GM18505 (cell line): ENCODE measurements around the gene CHCHD4.

ENCODE experiments used
- ATAC-seq: cut with Tn5 transposase; IDR thresholded peaks from one replicate; pipeline ENCODE4 v1.9.1; 2021; ENCODE audit not compliant: unreplicated experiment
- POLR2A ChIP-seq: IDR thresholded peaks from 4 replicates; pipeline ENCODE4 v1.6.1; 2011; ENCODE audit warnings: borderline replicate concordance; ENCODE audit not compliant: insufficient read depth, insufficient read length; ENCODE audit errors: extremely low read depth

CHCHD4 gene

GRCh38 chr3:14124615-14125192, at the start of gene CHCHD4, which contains the start of gene TMEM43:
Gene CHCHD4, minus strand, starts transcription at chr3:14124870. Its CDS starts 194 bp downstream, at chr3:14124676.
Gene TMEM43, plus strand, starts transcription at chr3:14125052. Its CDS starts 142 bp downstream, at chr3:14125194.
- ATAC-seq: peak; percentile 81
- TF ChIP-seq POLR2A: peak; percentile 50

GRCh38 chr3:14172496-14172895, 47.8 kb upstream of the CHCHD4 start:
- no peak for TF ChIP-seq POLR2A
- ATAC-seq: no peak

- no peak for TF ChIP-seq POLR2A
Measured at GRCh38 chr3:14170531-14171159, 46.0 kb upstream of the CHCHD4 start.

GRCh38 chr3:14169871-14170270, 45.2 kb upstream of the CHCHD4 start:
- TF ChIP-seq POLR2A: no peak
- ATAC-seq: no peak

More at GRCh38 chr3:14170531-14171159, 46.0 kb upstream of the CHCHD4 start:
- ATAC-seq: no peak

GRCh38 chr3:14169435-14169834, 44.8 kb upstream of the CHCHD4 start:
- ATAC-seq: no peak
- no peak for TF ChIP-seq POLR2A

GRCh38 chr3:14166877-14167603, 42.4 kb upstream of the CHCHD4 start:
- no peak for ATAC-seq
- no peak for TF ChIP-seq POLR2A

- no peak for ATAC-seq
- no peak for TF ChIP-seq POLR2A
Measured at GRCh38 chr3:14162178-14162577, 37.5 kb upstream of the CHCHD4 start.

- no peak for ATAC-seq
- no peak for TF ChIP-seq POLR2A
Measured at GRCh38 chr3:14161282-14161681, 36.6 kb upstream of the CHCHD4 start.

- ATAC-seq: no peak
- TF ChIP-seq POLR2A: no peak
Measured at GRCh38 chr3:14159426-14159825, 34.8 kb upstream of the CHCHD4 start.

- TF ChIP-seq POLR2A: no peak
- no peak for ATAC-seq
Measured at GRCh38 chr3:14158370-14158769, 33.7 kb upstream of the CHCHD4 start.

- TF ChIP-seq POLR2A: no peak
- ATAC-seq: no peak
Measured at GRCh38 chr3:14157951-14158350, 33.3 kb upstream of the CHCHD4 start.

- ATAC-seq: no peak
- TF ChIP-seq POLR2A: no peak
Measured at GRCh38 chr3:14156843-14157561, 32.3 kb upstream of the CHCHD4 start.

GRCh38 chr3:14156201-14156600, 31.5 kb upstream of the CHCHD4 start:
- TF ChIP-seq POLR2A: no peak
- ATAC-seq: no peak
